GM18907 (cell line): Measurements from ENCODE around the gene TCFL5.

ENCODE experiments used
- ATAC-seq: cut with Tn5 transposase; IDR thresholded peaks from one replicate; pipeline ENCODE4 v1.9.1; 2021; ENCODE audit warnings: mild to moderate bottlenecking, moderate library complexity; ENCODE audit not compliant: unreplicated experiment

TCFL5 gene

GRCh38 chr20:62824476-62825332 lies 36.9 kb downstream of the TCFL5 start:
- no peak for ATAC-seq

- no peak for ATAC-seq
Measured at GRCh38 chr20:62823688-62824475, 37.7 kb downstream of the TCFL5 start.

DNA sequence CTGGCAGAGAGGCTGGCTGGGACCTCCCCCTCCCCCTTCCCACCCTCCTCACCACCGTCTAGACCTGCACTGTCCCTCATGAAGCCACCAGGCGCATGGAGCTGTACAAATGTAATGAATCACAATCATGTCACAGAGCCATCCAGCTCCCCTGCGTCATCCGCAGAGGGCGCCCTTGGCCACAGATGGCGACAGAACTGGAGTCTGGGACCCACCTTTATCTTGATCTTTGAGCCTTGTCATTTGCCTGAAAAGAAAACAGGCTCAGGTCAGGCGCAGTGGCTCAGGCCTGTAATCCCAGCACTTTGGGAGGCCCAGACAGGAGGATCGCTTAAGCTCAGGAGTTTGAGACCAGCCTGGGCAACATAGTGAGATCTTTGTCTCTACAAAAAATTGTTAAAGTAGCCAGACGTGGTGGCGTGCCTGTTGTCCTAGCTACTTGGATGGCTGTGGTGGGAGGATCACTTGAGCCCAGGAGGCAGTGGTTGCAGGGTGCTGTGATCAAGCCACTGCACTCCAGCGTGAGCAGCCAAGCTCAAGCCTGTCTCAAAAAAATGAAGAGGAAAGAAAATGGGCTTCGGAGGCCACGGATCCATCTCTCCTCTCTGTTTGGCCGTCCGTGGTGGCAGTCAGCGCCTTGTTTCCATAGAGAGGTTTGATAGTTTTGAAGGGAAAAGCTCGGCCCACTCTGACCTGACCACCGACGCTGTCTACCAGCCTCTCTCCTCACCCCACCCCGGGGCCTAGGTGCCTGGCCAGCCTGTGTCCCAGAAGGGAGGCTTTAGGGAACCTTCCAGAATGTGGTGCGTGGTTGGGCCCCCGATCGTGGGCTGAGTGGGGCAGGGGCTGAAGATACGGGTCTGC lies 38.6 kb downstream of the TCFL5 start:
- ATAC-seq: no peak

DNA sequence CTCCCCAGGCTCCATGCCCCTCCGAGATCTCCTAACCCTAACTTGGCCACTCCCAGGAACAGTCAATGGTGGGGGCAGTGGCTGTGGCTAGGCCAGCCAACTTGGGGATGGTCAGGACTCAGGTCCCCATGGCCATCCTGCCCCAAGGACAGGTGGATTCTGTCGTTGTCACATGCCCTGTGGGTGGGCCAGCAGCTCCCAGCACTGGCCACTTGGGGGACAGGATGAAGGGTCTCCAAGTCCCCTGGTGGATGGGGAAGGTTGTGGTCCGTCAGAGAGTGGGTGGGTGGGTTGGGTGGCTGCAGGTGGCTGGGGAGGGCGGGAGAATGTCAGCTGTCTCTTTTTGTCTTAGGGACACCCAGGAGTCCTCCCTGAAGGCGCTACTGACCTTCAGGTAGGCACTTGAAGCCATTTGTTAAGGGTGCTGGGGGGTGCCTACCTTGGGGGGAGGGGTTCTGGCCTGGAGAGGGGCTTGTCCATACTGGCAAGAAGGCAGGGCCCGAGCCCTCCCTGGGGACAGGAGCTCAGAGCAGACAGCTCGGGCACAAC lies 39.3 kb downstream of the TCFL5 start:
- ATAC-seq: no peak

DNA sequence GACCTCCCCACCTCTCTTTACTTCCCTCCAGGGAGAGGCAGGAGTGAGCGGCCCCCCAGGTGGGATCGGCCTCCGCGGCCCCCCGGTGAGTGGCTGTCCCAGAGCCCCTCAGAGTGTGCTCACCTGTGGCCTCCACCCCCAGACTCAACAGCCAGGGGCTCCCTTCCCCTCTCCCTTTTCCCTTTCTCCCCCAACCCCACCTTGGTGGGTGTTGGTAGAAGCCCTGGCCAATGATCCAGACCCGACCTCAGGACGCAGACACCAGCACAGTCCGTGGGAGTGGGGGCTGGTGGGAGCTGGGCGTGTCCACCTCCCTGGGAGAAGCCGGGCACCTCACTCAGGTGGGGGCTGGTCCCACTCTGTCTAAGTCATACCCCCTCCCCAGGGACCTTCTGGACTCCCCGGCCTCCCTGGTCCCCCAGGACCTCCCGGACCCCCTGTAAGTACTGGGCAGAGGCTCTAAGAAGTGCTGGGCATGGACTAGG lies 39.9 kb downstream of the TCFL5 start:
- no peak for ATAC-seq

DNA sequence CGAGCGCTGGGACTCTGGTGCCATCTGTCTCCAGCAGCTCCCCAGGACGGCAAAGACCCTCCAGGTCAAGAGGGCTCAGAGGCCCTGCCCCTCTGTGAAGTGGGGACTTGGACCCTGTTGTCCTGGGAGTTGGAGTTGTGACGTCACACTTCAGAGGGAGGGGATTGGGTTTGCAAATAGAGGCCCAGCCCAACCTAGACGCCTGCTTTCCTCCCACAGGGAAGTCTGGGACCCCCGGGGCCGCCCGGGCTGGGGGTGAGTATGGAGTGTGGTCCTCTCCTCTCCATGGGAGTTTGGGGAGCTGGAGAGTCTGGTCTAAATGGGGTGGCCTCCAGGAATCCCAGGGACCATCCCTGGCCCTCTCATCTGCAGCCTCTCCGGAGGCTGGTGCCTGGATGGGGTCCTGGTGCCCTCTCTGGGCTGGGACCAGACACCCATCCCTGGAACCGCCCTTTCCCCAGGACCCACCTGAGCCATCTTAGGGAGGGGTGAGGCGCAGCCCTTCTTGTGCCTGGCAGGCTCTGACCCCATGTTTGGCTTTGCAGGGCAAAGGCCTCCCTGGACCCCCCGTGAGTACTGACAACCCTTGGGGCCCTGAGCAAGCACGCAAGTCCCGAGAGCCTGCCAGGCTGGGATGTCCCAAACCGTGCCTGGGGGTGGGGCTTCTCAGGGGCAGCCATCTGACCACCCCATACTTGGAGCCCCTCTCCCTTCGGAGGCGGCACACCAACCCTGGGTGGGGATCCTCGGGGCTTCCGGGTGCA lies 40.5 kb downstream of the TCFL5 start:
- no peak for ATAC-seq

DNA sequence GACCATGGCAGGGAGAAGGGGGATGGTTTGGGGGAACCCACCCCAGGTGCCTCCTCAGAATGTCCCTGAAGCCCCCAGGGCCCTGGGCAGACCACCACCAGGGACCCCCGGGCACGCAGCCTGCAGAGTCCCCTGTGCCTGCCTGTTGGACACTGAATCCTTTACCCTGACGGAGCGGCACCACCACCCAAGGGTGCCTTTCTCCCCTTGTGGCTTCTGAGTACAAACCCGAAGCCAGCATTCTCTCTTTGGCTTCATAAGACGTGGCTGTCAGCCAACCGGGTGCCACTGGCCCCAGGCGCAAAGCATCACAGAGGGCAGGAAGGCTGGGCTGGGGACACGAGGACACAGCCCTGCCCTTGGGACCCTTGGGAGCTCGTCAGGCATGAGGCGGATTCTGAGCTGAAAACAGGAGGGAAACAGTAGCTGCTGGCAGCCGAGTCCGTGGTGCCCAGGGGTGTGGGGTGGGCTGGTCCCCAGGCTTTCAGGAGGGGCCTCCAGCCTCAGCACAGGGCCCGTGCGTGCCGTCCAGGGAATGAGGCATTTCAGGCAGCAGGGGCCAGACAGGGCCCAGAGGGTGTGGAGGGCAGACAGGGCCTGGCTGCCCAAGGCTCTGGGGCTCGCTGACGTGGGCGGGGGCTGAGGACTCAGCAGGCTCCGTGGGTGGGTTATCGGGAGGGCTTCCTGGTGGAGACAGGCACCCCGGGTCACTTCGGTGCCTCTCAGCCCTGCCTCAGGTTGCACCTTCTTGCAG lies 41.2 kb downstream of the TCFL5 start:
- ATAC-seq: no peak

DNA sequence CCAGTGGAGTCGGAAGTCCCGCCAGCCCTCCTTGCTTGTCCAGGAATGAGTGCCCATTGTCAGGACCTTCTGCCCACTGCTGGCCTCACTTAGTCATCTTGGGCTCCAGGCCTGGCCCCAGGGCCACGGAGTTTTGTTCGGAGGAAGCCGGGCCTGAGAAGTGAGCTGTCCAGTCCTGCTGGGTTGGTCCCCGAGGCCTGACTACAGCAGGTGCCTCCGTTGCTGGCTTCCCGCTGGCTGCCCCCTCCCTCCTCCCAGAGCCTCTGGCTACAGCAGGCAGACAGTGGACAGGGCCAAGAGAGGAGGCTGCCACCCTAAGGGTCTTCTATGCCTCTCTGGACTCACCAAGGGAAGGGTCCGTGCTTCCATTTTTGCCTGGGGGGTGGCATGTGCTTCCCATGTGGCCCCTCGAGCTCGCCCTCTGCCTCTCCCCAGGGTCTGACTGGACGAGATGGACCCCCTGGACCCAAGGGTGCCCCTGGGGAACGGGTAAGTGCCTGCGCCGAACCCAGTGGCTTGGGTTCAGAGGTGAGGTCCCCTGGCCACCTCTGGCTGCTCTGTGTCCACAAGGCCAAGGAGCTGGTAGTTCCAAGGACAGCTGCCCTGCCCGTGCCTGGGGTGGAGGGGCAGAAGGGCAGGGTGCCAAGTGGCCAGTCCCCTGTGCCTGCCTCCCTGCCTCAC lies 42.0 kb downstream of the TCFL5 start:
- ATAC-seq: no peak

GRCh38 chr20:62818592-62819493 lies 42.8 kb downstream of the TCFL5 start:
- ATAC-seq: no peak

- no peak for ATAC-seq
Measured at GRCh38 chr20:62817975-62818591, 43.5 kb downstream of the TCFL5 start.

DNA sequence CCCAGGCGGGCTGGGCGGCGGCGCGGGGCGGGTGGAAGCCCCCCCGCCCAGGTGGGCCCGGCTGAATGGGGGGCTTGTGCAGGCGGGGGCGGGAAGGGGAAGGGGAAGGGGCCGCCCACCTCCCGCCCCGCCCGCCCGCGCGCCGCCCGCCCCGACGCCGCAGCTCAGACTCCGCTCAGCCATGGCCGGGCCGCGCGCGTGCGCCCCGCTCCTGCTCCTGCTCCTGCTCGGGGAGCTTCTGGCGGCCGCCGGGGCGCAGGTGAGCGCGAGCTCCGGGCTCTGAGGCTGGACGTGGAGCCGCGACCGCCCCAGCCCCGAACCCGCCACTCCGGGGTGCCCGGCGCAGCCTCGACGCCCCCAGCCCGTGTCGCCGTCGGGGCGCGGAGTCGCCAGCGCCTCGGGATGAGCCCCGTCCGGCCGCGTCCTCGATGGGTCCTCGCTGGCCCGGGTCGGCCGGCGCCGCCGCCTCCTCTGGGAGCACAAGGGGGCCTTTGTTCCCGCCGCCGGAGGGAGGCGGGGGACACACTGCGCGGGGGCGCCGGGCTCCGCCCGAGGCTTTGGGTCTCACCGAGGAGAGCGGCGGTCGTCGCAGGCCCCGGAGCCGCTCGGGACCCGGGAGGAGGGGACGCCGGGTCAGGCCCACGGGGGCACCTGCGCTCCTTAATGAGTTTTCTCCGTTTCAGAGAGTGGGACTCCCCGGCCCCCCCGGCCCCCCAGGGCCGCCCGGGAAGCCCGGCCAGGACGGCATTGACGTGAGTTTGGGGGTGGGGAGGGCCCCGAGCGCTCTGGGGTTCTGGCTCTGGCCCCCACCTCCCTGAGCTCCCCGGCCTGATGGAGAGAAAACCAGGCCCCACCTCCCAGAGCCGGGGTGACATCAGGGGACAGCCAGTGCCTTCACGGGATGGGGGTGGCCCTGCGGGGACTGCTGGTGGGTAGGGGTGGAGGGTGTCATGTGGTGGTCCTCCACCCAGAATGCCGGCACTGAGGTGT lies 44.4 kb downstream of the TCFL5 start, which contains the start of gene COL9A3:
Gene COL9A3 (plus strand): TSS at position 167 of the 990 bp plus-strand sequence. CDS start 15 bp downstream, at position 182.
- no peak for ATAC-seq

DNA sequence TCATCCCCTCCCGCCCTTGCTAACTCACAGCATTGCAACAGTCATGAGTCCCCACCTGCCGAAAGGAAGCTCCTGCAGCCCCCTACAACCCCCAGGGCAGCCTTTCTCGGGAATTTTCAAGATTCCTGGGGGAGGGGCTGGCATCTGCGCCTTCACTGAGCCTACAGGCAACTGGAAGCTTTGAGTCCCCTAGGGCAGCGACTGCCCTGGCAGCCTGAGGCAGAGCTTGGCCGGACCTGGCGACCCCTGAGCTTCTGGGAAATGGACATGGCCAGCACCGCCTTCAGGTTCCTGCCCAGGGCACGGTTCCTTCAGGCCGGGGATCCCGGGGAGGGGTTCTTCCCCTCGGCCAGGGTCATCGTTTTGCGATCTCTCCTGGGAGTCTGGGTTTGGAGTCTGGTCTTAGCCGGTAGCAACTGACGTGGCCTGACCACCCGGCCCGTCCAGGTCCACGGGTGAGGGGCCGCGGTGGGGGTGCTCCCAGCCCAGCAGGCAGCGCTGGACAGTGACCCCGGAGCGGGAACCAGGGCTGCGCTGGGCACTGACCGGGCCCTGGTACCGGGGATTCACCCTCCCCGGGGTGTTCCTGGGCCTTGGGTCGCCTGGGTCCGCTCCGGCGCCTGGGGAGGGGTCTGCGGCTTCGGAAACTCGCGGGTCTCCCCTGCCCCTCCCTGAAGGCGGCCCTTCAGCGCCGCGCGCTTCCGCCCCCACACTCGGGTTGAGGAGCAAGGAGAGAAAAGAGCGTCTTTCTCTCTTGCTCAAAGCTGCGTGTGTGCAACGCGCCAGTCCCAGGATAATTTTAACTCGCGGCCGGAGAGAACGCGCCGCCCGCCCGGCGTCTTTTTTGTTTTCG lies 45.4 kb downstream of the TCFL5 start:
- ATAC-seq: no peak

DNA sequence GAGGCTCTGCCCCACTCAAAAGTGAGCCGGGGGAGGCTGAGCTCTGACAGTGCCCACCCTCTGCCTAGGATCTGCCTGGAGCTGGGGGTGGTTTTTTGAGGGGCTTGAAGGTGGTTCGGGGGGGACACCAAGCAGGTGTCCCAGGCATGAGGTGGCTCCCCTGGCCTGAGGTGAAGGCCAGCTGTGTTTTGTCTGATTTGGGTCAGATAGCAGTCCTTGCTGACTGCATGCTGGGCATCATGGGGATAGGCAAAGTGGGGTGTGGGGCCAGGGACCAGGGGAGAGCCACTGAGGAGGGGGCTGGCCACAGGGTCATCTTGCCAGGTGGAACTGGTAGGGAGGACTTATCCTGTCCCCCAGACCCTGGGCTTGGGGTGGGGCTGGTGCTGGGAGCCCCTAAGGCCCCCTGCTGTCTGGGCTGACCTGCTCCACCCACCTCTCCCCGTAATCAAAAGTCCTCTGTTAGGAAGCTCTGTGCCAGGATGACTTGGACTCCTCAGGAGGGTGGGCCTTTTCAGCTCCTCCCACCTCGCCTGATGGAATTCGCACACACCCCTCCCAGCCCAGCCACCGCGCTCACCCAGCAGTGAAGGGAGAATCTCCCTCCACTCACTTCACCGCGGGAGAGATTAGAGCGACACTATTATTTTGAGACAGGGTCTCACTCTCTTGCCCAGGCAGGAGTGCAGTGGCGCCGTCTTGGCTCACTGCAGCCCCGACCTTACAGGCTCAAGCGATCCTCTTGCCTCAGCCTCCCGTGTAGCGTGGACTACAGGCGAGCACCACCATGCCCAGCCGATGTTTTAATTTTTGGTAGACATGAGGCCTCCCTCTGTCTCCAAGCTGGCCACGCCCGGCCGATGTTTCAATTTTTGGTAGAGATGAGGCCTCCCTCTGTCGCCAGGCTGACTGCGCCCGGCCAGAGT lies 46.3 kb downstream of the TCFL5 start:
- no peak for ATAC-seq

DNA sequence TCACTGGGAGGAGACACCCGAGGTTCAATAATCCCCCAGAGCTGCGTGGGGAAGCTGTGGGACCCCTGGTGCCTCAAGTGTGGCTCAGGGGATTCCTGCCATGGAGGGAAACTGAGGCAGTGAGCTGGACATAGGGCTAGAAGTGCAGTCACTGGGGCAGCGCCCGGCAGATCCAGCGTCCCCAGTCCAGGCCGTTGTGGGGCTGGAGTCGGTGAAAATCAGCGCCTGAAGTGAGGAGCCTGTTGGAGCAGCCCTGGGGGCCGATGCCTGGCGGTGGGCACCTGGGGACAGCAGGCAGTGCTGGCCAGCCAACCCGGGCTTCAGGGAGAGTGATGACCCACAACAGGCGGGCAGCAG lies 46.9 kb downstream of the TCFL5 start:
- no peak for ATAC-seq
